Neutrophil (primary cell): ENCODE data around the gene TTLL5.

Experiments
- H3K27ac ChIP-seq: fragments of 200-600 bp; sonication (generic); 2 replicates; pipeline ENCODE4 v1.5.1; 2016; ENCODE audit warnings: mild to moderate bottlenecking, moderate library complexity
- H3K27me3 ChIP-seq: fragments of 200-600 bp; sonication (generic); 2 replicates; pipeline ENCODE4 v1.6.0; 2016; ENCODE audit warnings: mild to moderate bottlenecking
- H3K36me3 ChIP-seq: fragments of 200-600 bp; sonication (generic); 2 replicates; pipeline ENCODE4 v1.5.1; 2017
- H3K4me1 ChIP-seq, 2 experiments: fragments of 200-600 bp in 1 of 2; sonication (generic) in 1 of 2; 1 replicate in 1 of 2; 2 replicates in 1 of 2; pipeline versions ENCODE4 v1.5.1 to v1.6.1; 2013 to 2016; ENCODE audit warnings: low read depth in 1 of 2, low read length in 1 of 2, mild to moderate bottlenecking in 1 of 2, moderate library complexity in 1 of 2; ENCODE audit not compliant: control insufficient read depth in 1 of 2, insufficient read depth in 1 of 2
- H3K4me3 ChIP-seq, 2 experiments: fragments of 200-600 bp in 1 of 2; sonication (generic) in 1 of 2; 1 replicate in 1 of 2; 2 replicates in 1 of 2; pipeline ENCODE4 v1.5.1; 2013 to 2016; ENCODE audit warnings: low read depth in 1 of 2, low read length in 1 of 2, mild to moderate bottlenecking in 1 of 2, moderate library complexity in 1 of 2
- H3K9me3 ChIP-seq: fragments of 200-600 bp; sonication (generic); 2 replicates; pipeline ENCODE4 v1.5.1; 2016
- CTCF ChIP-seq: fragments of 200-600 bp; sonication (generic); IDR thresholded peaks from 2 replicates; pipeline ENCODE4 v1.5.1; 2016; ENCODE audit warnings: antibody characterized with exemption

The TTLL5 gene

GRCh38 chr14:75849300-75849895 lies 188.4 kb downstream of the TTLL5 start:
- no peaks in the 10 kb centered on the region for H3K9me3 ChIP-seq
- no peak overlapping the region for H3K27ac ChIP-seq
- H3K4me3 ChIP-seq: no peak overlapping the region
- H3K4me1 ChIP-seq: no peaks in the 10 kb centered on the region
- H3K36me3 ChIP-seq: no peaks in the 10 kb centered on the region
- no peaks in the 10 kb centered on the region for H3K27me3 ChIP-seq
- no peak for TF ChIP-seq CTCF

- Histone ChIP-seq H3K36me3 (no peaks in the 10 kb centered on the region), H3K27me3 (no peaks in the 10 kb centered on the region), H3K27ac (no peak overlapping the region), H3K9me3 (no peaks in the 10 kb centered on the region), H3K4me1 (no peaks in the 10 kb centered on the region), H3K4me3 (no peak overlapping the region)
- no peak for TF ChIP-seq CTCF
Measured at GRCh38 chr14:75851574-75851866, 190.5 kb downstream of the TTLL5 start.

GRCh38 chr14:75854111-75854799 lies 193.2 kb downstream of the TTLL5 start:
- no peaks in the 10 kb centered on the region for H3K9me3 ChIP-seq
- no peak for TF ChIP-seq CTCF
- no peak overlapping the region for H3K27ac ChIP-seq
- H3K36me3 ChIP-seq: no peaks in the 10 kb centered on the region
- H3K4me3 ChIP-seq: no peak overlapping the region
- H3K27me3 ChIP-seq: no peaks in the 10 kb centered on the region
- no peaks in the 10 kb centered on the region for H3K4me1 ChIP-seq

- no peak overlapping the region for H3K27ac ChIP-seq
- no peaks in the 10 kb centered on the region for H3K27me3 ChIP-seq
- no peaks in the 10 kb centered on the region for H3K4me1 ChIP-seq
- no peak overlapping the region for H3K4me3 ChIP-seq
- H3K9me3 ChIP-seq: no peaks in the 10 kb centered on the region
- no peaks in the 10 kb centered on the region for H3K36me3 ChIP-seq
- TF ChIP-seq CTCF: no peak
Measured at GRCh38 chr14:75857199-75857598, 196.2 kb downstream of the TTLL5 start.

- Histone ChIP-seq H3K36me3 (no peaks in the 10 kb centered on the region), H3K27me3 (no peaks in the 10 kb centered on the region), H3K9me3 (no peaks in the 10 kb centered on the region), H3K27ac (no peak overlapping the region), H3K4me1 (no peaks in the 10 kb centered on the region), H3K4me3 (no peak overlapping the region)
- TF ChIP-seq CTCF: no peak
Measured at GRCh38 chr14:75858362-75858761, 197.3 kb downstream of the TTLL5 start.
